Activated CD4-positive, alpha-beta memory T cell treated with anti-CD3 and anti-CD28 coated beads for 36 hours (primary cell): Measurements from ENCODE around the gene RAPGEF4. TPM values are rescaled to one million over a fixed set of nuclear protein-coding genes. Genes with fewer than 3 reads are reported as not detected.

Source experiments
- CTCF ChIA-PET: fragments of 350-600 bp; sonication (Branson Sonifier 250); formaldehyde crosslinking; loops from one replicate; lab custom pipeline; 2021; ENCODE audit warnings: antibody characterized with exemption, inconsistent platforms; lab: Charles Lee
- POLR2A ChIA-PET: fragments of 350-600 bp; sonication (Branson Sonifier 250); formaldehyde crosslinking; loops from one replicate; lab custom pipeline; 2021; ENCODE audit warnings: antibody characterized with exemption; lab: Charles Lee
- DNase-seq: peaks from one replicate; pipeline ENCODE4 v3.0.0-alpha.2; 2020
- H3K27ac Mint-ChIP-seq: one replicate; pipeline ENCODE4 v1.8.0; 2021; ENCODE audit warnings: mixed read lengths
- H3K27me3 Mint-ChIP-seq: one replicate; pipeline ENCODE4 v1.8.0; 2021; ENCODE audit warnings: mixed read lengths
- H3K36me3 Mint-ChIP-seq: one replicate; pipeline ENCODE4 v1.8.0; 2021; ENCODE audit warnings: mixed read lengths
- H3K4me1 Mint-ChIP-seq: one replicate; pipeline ENCODE4 v1.8.0; 2021; ENCODE audit warnings: low read depth, mixed read lengths
- H3K4me3 Mint-ChIP-seq: one replicate; pipeline ENCODE4 v1.8.0; 2021; ENCODE audit warnings: mild to moderate bottlenecking, mixed read lengths
- H3K9me3 Mint-ChIP-seq: one replicate; pipeline ENCODE4 v1.8.0; 2021; ENCODE audit warnings: mixed read lengths
- intact Hi-C: fragments of 100-400 bp; cut with micrococcal nuclease; formaldehyde crosslinking; loops from one replicate; pipeline ENCODE4 v1.15.1; 2023
- total RNA-seq, 2 experiments: library from RNA; stranded (reverse); gene quantifications; one replicate each; pipeline ENCODE4 v1.2.3, GENCODE V29; 2021

Gene RAPGEF4
- total RNA-seq, 2 experiments from 2014 or later: 0.21 TPM; not detected in 1

DNA sequence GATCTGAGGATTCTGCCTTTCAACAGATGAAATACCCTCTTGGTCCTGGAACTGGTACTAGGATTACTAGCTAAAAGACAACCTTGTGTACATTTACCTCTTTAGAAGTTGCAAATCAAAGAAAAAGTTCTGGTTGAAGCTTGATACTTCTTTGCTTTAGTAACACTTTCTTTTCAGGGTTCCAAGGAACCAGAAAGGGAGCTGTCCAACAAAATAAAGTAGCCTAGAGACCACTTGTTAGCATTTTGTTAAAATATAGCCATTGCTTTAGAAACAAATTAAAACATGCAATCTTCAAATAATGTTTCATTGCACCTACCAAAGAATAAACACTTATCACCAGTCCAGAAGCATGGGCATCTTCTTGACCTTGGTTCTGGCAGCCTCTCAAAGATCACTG is 222.1 kb downstream of the RAPGEF4 start:
- peaks cover 10% of the 10 kb centered on the region for H3K27me3 Mint-ChIP-seq
- ChIA-PET CTCF (interaction anchor here (0.6 to 1.9 kb wide), 2 partner anchors 26 to 445 kb away, joined by 3 to 5 read pairs; no protein-coding TSS in a partner anchor), POLR2A (no interaction called here)
- DNase-seq: no peak
- H3K4me3 Mint-ChIP-seq: no peak overlapping the region
- intact Hi-C loops: no loop called here
- H3K4me1 Mint-ChIP-seq: peaks cover 8% of the 10 kb centered on the region
- H3K9me3 Mint-ChIP-seq: no peaks in the 10 kb centered on the region
- no peaks in the 10 kb centered on the region for H3K36me3 Mint-ChIP-seq
- no peak overlapping the region for H3K27ac Mint-ChIP-seq

GRCh38 chr2:172962082-172962481 is 226.4 kb downstream of the RAPGEF4 start:
- CTCF ChIA-PET: interaction anchor here (1.2 kb wide), 1 partner anchor 11 kb away, joined by 3 read pairs; no protein-coding TSS in a partner anchor
- DNase-seq: no peak
- POLR2A ChIA-PET: no interaction called here
- H3K36me3 Mint-ChIP-seq: no peaks in the 10 kb centered on the region
- H3K9me3 Mint-ChIP-seq: no peaks in the 10 kb centered on the region
- peaks cover 11% of the 10 kb centered on the region for H3K4me1 Mint-ChIP-seq
- intact Hi-C loops: no loop called here
- peaks cover 6% of the 10 kb centered on the region for H3K27me3 Mint-ChIP-seq
- no peak overlapping the region for H3K27ac Mint-ChIP-seq
- no peak overlapping the region for H3K4me3 Mint-ChIP-seq

- peaks cover 6% of the 10 kb centered on the region for H3K27me3 Mint-ChIP-seq
- peaks cover 11% of the 10 kb centered on the region for H3K4me1 Mint-ChIP-seq
- ChIA-PET POLR2A (no interaction called here), CTCF (no interaction called here)
- no peak overlapping the region for H3K4me3 Mint-ChIP-seq
- H3K27ac Mint-ChIP-seq: no peak overlapping the region
- no peaks in the 10 kb centered on the region for H3K9me3 Mint-ChIP-seq
- H3K36me3 Mint-ChIP-seq: no peaks in the 10 kb centered on the region
- DNase-seq: peak; percentile 16
- intact Hi-C loops: no loop called here
These were observed 227.2 kb downstream of the RAPGEF4 start for GRCh38 chr2:172962824-172963223.

GRCh38 chr2:172964511-172965139 is 229.0 kb downstream of the RAPGEF4 start:
- ChIA-PET POLR2A (no interaction called here), CTCF (no interaction called here)
- intact Hi-C loops: no loop called here
- Mint-ChIP-seq H3K4me1 (peaks cover 11% of the 10 kb centered on the region), H3K36me3 (no peaks in the 10 kb centered on the region), H3K4me3 (no peak overlapping the region), H3K27ac (no peak overlapping the region), H3K27me3 (peaks cover 5% of the 10 kb centered on the region), H3K9me3 (no peaks in the 10 kb centered on the region)
- DNase-seq: no peak

DNA sequence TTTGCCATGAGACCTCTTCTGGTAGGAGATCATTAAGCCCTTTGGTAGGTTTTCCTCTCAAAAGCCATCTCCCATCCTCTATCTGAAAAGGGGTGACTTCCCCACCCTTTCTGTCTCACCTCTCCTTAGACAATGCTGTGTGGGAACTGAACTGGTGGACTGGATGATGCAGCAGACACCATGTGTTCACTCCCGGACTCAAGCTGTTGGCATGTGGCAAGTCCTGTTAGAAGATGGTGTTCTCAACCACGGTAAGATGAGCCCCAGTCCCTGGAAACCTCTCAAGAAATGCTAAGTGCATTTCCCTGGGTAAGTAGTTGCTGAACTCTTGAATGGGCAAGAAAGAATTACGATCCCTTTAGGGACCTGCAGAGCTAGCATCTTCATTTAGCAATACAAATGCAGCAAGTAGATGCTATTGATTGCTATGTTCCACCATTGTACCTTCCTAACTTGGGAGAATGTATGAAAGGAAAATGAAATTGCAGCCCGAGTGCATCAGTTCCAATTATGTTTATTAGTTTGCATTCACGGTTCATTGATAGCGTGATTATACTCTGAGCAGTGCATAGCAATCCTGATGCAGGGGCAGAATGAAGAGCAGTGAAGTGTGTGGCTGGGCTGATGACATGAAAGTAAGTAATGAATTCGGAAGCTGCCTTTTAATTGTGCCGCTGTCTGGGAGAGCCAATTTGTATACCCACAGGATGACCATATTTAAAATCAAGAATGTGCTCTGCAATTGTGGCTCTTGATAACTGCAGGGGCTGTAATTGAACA is 230.0 kb downstream of the RAPGEF4 start:
- peaks cover 16% of the 10 kb centered on the region for H3K4me1 Mint-ChIP-seq
- peaks cover 5% of the 10 kb centered on the region for H3K27me3 Mint-ChIP-seq
- CTCF ChIA-PET: no interaction called here
- no peak overlapping the region for H3K4me3 Mint-ChIP-seq
- intact Hi-C loops: no loop called here
- H3K9me3 Mint-ChIP-seq: no peaks in the 10 kb centered on the region
- POLR2A ChIA-PET: no interaction called here
- no peaks in the 10 kb centered on the region for H3K36me3 Mint-ChIP-seq
- DNase-seq: no peak
- no peak overlapping the region for H3K27ac Mint-ChIP-seq

GRCh38 chr2:172967036-172967982 is 231.7 kb downstream of the RAPGEF4 start:
- ChIA-PET POLR2A (no interaction called here), CTCF (no interaction called here)
- H3K9me3 Mint-ChIP-seq: no peaks in the 10 kb centered on the region
- intact Hi-C loops: no loop called here
- no peak for DNase-seq
- H3K27ac Mint-ChIP-seq: no peak overlapping the region
- no peak overlapping the region for H3K4me3 Mint-ChIP-seq
- H3K4me1 Mint-ChIP-seq: peaks cover 14% of the 10 kb centered on the region
- H3K27me3 Mint-ChIP-seq: peaks cover 2% of the 10 kb centered on the region
- no peaks in the 10 kb centered on the region for H3K36me3 Mint-ChIP-seq

DNA sequence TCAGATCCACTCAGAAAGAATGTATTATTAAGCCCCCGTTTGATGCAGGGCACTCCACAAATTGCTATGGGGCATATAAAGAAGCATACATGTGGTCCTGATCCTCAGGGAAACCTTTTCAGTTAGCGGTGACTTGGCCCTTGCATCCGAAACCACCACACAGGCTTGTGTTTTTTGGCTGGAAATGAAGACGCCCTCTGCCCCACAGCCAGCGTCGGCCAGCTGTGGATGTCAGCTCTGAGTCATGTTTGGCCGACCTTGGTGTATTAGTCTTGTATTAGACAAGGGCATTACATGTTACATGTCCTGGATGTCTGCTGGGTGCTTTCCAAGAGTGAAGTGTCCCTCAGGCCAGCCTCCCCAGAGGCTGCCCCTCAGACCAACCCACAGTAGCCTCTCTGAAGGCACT is 232.4 kb downstream of the RAPGEF4 start:
- ChIA-PET CTCF (no interaction called here), POLR2A (no interaction called here)
- DNase-seq: no peak
- intact Hi-C loops: no loop called here
- no peaks in the 10 kb centered on the region for H3K36me3 Mint-ChIP-seq
- peaks cover 7% of the 10 kb centered on the region for H3K4me1 Mint-ChIP-seq
- H3K9me3 Mint-ChIP-seq: no peaks in the 10 kb centered on the region
- no peak overlapping the region for H3K4me3 Mint-ChIP-seq
- peaks cover 2% of the 10 kb centered on the region for H3K27me3 Mint-ChIP-seq
- no peak overlapping the region for H3K27ac Mint-ChIP-seq

GRCh38 chr2:172969166-172969565 is 233.5 kb downstream of the RAPGEF4 start:
- DNase-seq: no peak
- no peak overlapping the region for H3K27ac Mint-ChIP-seq
- POLR2A ChIA-PET: no interaction called here

DNA sequence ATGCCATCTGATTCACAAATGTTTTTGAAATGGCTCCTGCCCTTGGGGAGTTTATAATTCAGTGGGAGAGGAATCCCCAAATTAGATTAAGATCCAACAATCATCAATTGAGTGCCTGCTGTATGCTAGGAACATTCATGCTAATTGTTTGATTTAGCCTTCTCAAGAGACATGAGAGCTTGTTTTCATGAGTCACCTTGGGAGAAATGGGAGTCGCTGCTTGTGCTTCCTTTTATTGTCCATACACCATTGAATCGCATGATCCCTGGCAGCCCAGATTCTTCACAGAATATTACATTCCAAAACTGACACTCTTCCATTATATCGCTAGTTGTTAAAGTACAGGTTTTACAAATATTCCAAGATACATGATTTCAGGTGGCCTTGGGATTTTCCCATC is 234.0 kb downstream of the RAPGEF4 start:
- Mint-ChIP-seq H3K4me3 (no peak overlapping the region), H3K27ac (no peak overlapping the region), H3K4me1 (peaks cover 7% of the 10 kb centered on the region), H3K36me3 (no peaks in the 10 kb centered on the region), H3K27me3 (peaks cover 2% of the 10 kb centered on the region), H3K9me3 (no peaks in the 10 kb centered on the region)
- ChIA-PET POLR2A (no interaction called here), CTCF (no interaction called here)
- no peak for DNase-seq
- intact Hi-C loops: no loop called here

More at GRCh38 chr2:172969166-172969565, 233.5 kb downstream of the RAPGEF4 start:
- no peaks in the 10 kb centered on the region for H3K9me3 Mint-ChIP-seq
- no peaks in the 10 kb centered on the region for H3K36me3 Mint-ChIP-seq
- H3K4me1 Mint-ChIP-seq: peaks cover 7% of the 10 kb centered on the region
- H3K4me3 Mint-ChIP-seq: no peak overlapping the region
- intact Hi-C loops: no loop called here
- CTCF ChIA-PET: no interaction called here
- H3K27me3 Mint-ChIP-seq: peaks cover 2% of the 10 kb centered on the region

- POLR2A ChIA-PET: no interaction called here
- H3K36me3 Mint-ChIP-seq: no peaks in the 10 kb centered on the region
- peaks cover 4% of the 10 kb centered on the region for H3K27me3 Mint-ChIP-seq
- peak; percentile 41 for DNase-seq
- intact Hi-C loops: no loop called here
- H3K27ac Mint-ChIP-seq: no peak overlapping the region
- no peak overlapping the region for H3K4me3 Mint-ChIP-seq
- H3K4me1 Mint-ChIP-seq: peaks cover 7% of the 10 kb centered on the region
- CTCF ChIA-PET: interaction anchor here (0.6 kb wide), 1 partner anchor 566 kb away, joined by 3 read pairs; no protein-coding TSS in a partner anchor
- H3K9me3 Mint-ChIP-seq: no peaks in the 10 kb centered on the region
These were observed 235.0 kb downstream of the RAPGEF4 start for GRCh38 chr2:172970660-172971059.

DNA sequence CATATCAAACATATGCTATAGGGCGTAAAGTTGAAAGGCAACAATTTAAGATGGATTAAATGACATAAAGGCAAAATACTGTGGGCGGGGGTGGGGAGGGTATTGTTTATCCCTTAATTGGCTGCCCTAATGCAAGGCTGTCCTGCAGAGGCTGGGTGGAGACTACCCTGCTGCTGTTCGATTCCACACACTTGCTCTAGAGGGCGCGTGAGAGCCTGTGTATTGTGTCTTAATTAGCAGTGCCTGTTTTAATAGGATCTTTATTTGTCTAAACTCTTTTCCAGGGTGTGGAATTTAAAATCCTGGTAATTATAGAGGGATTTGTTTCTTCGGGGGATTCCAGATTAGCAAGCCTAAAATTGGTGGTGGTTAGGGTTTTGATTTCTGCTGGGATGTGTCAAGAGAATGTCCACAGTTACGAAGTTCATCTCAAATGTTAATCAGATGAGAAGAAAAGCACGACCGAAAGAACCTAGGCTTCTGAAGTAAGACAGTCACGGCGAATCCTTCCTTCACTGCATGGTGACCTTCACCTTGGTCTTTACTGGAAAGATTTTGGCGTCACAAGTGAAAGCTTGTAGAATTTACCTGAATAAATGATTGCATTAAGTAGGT is 236.5 kb downstream of the RAPGEF4 start:
- POLR2A ChIA-PET: no interaction called here
- CTCF ChIA-PET: interaction anchor here (0.8 to 2.0 kb wide), 3 partner anchors 13 to 55 kb away, joined by 3 to 5 read pairs (median 4); no protein-coding TSS in a partner anchor
- H3K4me3 Mint-ChIP-seq: no peak overlapping the region
- peaks cover 13% of the 10 kb centered on the region for H3K27me3 Mint-ChIP-seq
- peak; percentile 52 for DNase-seq
- H3K4me1 Mint-ChIP-seq: peaks cover 7% of the 10 kb centered on the region
- intact Hi-C loops: no loop called here
- no peak overlapping the region for H3K27ac Mint-ChIP-seq
- no peaks in the 10 kb centered on the region for H3K36me3 Mint-ChIP-seq
- no peaks in the 10 kb centered on the region for H3K9me3 Mint-ChIP-seq
